Hematopoietic multipotent progenitor cell treated with erythropoietin and hydrocortisone succinate and interleukin-3 and kit ligand, for 15 days (in vitro differentiated cells): ENCODE data around the gene VCY.
"Not testable (repeated sequence)": the region's sequence is repeated elsewhere in the genome, so short reads cannot be mapped to it uniquely, and the experiment has no call there.

Experiments
- DNase-seq: peaks from one replicate; pipeline ENCODE4 v3.0.0-alpha.2; 2015; ENCODE audit warnings: low spot score

Gene VCY

GRCh38 chrY:13986373-13986772 is at the start of gene VCY:
TSS of gene VCY (minus strand) at chrY:13986473. CDS start at chrY:13986440, 33 bp downstream.
- not testable (repeated sequence) for DNase-seq

GRCh38 chrY:14030395-14030794 is 44.1 kb upstream of the VCY start:
- DNase-seq = not testable (repeated sequence)

GRCh38 chrY:14011916-14012315 is 25.6 kb upstream of the VCY start:
- not testable (repeated sequence) for DNase-seq

GRCh38 chrY:13942406-13942805 is 43.9 kb downstream of the VCY start:
- DNase-seq = not testable (repeated sequence)
